Upper lobe of left lung (tissue), 4 donors: ENCODE measurements around the gene POMP.

Source experiments
- CTCF ChIP-seq, 6 experiments: fragments of 450-650 bp in 4 of 6; fragments of 200-600 bp in 2 of 6; sonication (generic) in 2 of 6; IDR thresholded peaks; one replicate each; pipeline ENCODE4 v1.5.1; 2016 to 2019; ENCODE audit warnings: antibody characterized with exemption in 6 of 6
- POLR2AphosphoS5 ChIP-seq, 2 donors: sonication (generic); formaldehyde crosslinking; IDR thresholded peaks; one replicate each; pipeline ENCODE4 v1.5.1; 2017; ENCODE audit warnings: antibody characterized with exemption in 2 of 2

DNA sequence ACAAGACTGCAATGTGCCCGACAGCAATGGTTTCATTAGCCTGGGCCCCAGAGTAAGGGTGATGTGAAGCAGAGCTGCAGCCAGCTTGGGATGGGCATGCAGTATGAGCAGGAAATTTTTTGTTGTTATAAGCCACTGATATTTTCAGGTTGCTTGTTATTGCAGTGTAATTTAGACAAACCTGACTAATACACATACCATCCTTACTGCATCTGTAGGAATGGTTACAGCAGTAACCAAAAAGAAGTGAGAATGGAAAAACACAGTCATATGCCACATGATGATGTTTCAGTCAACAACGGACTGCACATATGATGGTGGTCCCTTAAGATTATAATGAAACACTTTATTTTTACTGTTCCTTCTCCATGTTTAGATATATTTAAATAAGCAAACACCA is 8.6 kb upstream of the POMP start:
- TF ChIP-seq CTCF (IDR thresholded peaks at IDR 0.05), result no peak
- no peak for TF ChIP-seq POLR2AphosphoS5 (IDR thresholded peaks at IDR 0.05)
